Left renal cortex interstitium (tissue), 4 donors: ENCODE measurements around the gene TVP23C. TPM values are rescaled to one million over a fixed set of nuclear protein-coding genes. Genes with fewer than 3 reads are reported as not detected.

Experiments
- DNase-seq, 4 donors: peaks; one replicate each; pipeline ENCODE4 v3.0.0-alpha.2; 2013; ENCODE audit warnings: low read depth in 4 of 4, low spot score in 2 of 4, missing footprints in 1 of 4
- polyA plus RNA-seq, 4 donors: library from polyadenylated mRNA; unstranded; fragments of 120-200 nt; gene quantifications; one replicate each; pipeline ENCODE4 v1.2.1, GENCODE V29; 2013; ENCODE audit not compliant: insufficient read length in 4 of 4

TVP23C gene
- polyA plus RNA-seq, 4 donors = 13.1 to 24.1 (median 20.7) TPM

DNA sequence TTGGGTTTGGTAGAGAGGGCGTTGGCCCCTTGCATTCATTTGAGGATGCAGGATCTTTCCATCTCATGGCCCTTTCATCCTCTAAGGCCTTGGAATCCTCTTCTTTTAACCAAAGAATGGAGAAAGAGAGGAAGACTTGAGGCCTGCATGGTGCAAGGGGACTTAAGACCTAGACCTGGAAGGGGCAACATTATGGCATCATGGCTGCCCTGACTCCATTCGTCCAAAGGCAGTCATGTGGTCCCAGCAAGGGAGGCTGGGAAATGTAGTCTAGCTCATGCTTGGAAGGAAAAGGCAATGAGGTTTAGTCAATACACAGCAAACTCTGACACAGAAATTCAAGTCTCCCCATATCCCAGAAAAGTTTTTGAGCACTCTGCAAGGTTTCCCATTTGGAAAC is 65.2 kb downstream of the TVP23C start:
- DNase-seq = no peak

- DNase-seq = no peak
Measured at GRCh38 chr17:15496735-15497670, 66.3 kb downstream of the TVP23C start.

DNA sequence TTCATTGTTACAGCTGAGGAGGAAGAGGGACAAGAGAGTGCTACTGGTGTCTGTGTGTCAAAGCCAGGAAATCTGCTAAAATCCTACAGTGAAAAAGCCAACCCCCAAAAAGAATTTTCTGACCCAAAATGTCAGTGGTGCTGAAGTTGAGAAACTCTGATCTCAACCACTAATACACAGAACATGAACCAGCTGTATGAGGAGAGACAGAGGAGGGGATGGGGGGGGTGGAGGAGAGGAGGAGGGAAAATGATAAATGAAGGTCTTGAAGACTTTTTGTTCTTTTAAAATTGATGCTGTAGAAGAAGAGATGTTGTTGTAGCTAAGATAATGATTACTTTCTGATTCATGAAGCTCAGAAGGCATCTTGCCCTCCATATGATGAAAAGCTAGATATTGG is 68.5 kb downstream of the TVP23C start:
- no peak for DNase-seq

DNA sequence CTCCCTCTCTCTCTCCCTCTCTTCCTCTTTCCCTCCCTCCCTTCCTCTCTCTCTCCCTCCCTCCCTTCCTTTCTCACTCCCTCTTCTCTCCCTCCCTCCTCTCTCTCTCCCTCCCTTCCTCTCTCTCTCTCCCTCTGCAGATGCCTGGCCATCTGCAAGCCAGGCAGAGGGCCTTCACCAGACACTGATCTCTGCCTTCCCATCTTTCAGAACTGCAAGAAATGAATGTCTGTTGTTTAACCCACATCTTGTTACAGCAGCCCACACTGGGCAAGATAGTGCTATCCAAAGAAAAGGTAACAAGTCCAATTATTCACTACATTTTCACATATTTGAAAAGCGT is 69.6 kb downstream of the TVP23C start:
- no peak for DNase-seq

DNA sequence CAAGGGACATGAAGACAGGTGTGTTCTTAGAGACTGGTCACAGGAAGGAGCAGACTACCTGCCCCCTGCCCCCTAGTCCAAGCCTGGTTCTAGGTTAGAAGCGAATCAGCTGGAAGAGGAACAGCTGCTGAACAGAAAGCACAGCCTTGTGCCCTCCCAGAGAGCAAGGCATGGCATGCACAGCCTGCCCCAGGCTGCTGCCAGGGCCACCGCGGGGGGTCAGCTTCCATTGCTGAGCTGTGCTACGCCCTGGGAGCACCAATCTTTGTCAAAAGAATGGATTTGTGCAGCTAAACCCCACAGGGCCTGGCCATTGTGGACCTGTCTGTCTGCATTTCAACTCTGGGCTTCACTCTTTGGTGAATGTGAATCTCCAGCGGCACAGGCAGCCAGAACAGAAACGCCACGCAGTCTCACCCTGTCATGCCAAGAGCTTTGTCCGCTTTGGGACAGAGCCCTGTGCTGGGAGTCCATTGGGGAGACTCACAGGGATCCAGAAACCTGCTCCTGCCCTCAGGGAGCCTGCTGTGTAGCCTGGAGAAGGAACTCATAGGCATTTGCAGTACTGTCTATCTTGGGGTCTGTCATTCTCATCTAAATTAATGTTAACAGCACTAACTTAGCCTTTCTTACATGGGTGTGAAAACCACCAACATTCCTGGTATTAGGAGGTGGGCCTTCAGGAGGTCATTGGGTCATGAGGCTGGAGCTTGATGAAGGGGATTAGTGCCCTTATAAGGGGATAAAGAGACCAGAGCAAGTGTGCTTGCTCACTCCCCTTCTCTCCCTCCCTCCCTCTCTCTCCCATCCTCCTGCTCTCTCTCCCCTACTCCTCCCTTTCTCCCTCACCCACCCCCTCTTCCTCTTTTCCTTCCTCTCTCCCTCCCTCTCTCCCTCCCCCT is 70.2 kb downstream of the TVP23C start:
- no peak for DNase-seq

GRCh38 chr17:15492186-15492585 is 71.1 kb downstream of the TVP23C start:
- DNase-seq = no peak

DNA sequence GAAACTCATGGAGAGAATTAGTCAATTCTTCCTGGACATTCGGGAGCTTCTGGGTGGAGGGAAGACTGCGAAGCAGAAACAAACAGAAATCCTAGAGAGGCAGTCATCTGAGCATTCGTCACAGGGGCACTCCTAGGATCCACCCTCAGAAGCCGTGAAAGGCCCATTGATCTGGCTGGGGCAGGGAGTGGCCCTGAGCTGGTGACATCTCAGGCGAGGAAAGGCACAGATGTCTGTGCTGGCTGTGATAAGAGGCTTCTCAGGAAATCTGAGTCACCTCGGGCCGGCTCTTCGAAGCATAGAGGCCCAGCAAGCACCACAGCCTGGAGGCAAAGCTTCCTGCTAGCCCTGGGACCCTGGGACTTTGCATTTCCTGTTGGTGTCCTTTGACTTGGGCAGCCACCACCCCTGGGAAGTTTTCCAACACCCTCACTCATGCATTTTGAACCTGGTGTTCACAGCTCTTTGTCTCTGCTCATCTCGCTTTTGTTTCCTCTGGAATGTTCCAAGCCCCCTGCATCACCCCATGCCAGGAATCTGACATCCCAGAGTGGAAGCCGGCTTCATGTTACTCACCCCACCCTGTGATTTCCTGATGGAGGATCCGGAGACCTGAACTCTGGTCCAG is 72.5 kb downstream of the TVP23C start:
- DNase-seq = no peak

DNA sequence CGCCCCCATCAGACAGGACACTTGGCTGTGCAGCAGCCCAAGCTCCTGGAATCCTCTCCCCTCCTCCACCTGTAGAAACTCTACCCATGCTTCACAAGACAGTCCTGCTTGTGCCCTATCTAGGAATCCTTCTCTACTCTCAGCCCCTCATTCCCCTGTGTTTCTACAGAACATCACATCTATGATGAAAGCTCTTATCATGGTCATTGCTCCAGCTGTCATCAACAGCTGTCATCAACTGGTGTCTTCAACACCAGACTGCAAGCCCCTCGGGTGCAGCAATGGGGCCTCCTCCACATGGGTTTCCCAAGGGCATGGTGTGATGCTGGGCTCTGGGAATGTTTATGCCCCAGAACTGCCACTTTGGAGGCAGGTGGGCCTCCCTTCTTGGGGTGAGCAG is 74.7 kb downstream of the TVP23C start:
- no peak for DNase-seq

- DNase-seq = no peak
Measured at GRCh38 chr17:15485045-15485444, 78.2 kb downstream of the TVP23C start.

- no peak for DNase-seq
Measured at GRCh38 chr17:15483431-15483830, 79.9 kb downstream of the TVP23C start.

DNA sequence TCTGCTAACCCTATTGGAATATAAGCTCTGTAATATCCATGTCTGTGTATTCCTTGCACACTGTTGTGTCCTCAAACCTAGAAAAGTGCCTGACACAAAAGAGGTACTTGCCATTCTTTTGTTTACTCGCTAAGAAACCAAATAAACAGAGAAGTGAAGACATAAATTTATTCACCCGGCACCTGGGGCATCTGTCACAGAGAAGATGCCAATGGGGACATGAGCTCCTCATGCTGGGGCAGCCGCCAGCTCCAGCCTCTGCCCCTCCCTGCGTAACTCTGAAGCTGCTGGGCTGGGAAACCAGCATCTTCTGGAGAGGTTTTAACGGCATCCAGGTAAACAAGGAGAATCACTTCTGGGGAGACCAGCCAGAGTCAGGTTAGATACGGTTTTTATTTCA is 80.8 kb downstream of the TVP23C start:
- DNase-seq = no peak

DNA sequence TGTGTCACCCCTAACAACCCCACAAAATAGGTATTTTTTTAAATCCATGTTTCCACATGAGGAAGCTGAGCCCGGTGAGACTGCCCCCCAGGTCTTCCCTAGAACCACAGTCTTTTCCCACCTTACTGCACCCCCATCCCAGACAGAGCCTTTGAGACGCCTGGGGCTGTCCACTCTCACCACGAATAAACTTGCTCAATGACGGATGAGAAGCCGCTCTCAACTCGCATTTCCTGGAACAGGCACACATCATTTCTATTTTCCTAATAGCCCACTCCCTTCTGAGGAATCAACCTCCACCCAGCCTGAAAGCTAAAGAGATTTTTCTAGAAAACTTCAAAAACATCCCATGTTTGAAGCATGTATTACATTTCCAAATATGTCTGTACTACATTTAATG is 81.8 kb downstream of the TVP23C start:
- DNase-seq = no peak

GRCh38 chr17:15480204-15480603 is 83.1 kb downstream of the TVP23C start:
- no peak for DNase-seq

GRCh38 chr17:15479703-15480102 is 83.6 kb downstream of the TVP23C start:
- no peak for DNase-seq

- no peak for DNase-seq
Measured at GRCh38 chr17:15478845-15479244, 84.4 kb downstream of the TVP23C start.

- DNase-seq = no peak
Measured at GRCh38 chr17:15475631-15476354, 87.5 kb downstream of the TVP23C start.

DNA sequence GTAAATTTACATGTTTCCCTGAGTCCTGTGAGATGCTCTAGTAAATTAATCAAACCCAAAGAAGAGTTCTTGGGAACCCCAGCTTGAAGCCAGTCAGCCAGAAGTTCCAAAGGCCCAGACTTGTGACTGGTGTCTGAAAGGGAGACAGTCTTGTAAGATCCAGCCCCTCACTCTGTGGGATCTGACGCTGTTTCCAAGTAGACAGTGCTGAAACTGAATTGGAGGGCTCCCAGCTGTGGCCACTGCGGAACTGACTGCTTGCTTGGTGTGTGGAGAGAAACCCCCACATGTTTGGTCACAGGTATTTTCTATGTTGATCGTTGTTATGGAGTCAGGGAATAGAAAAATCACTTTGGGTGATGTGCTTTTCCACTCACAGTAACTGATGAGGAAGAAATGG is 90.4 kb downstream of the TVP23C start:
- DNase-seq = no peak

DNA sequence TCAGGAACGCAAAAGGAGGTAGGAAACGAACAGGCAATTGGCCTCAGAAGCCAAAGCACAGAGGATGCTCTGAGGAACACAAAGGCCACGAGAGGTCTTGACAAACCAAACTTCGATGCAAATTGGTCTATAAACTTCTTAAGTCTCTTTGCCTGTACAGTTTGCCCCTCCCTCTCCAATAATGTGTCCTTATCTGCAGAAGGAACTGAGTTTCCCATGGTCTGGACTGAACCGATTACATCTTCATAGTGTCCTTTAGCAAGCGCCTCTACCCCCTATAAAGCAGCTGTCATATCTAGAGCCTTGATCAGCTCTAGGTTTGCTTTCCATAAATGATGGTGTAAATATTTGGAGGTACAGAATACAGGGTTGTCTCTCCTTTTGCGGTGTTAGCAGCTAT is 92.7 kb downstream of the TVP23C start:
- DNase-seq = no peak

- no peak for DNase-seq
Measured at GRCh38 chr17:15469260-15469659, 94.0 kb downstream of the TVP23C start.

- DNase-seq = no peak
Measured at GRCh38 chr17:15468126-15468525, 95.2 kb downstream of the TVP23C start.

DNA sequence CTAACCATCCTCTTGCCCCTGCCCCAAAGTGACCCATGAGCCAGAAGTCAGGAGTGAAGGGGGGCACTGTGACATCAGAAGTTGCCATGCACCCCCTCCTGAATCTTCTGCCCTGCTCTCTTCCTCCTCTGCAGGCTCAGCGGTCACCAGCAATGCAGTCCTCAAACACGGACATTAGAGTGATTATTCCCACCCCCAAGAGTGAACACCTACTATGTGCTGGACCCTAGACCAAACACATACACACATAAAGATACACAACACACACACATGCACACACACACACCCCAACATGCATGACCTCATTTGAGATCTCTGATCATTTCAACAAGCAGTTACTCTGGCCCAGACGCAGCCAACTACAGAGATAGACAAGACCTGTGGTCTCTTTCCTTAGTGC is 95.7 kb downstream of the TVP23C start, which contains the start of gene CDRT4:
Gene CDRT4, minus strand, starts transcription at position 30 of the 400 bp plus-strand sequence. CDS start 27,383 bp downstream, outside the sequence.
- DNase-seq = no peak
